Peyer's patch (tissue), 4 donors: Measurements from ENCODE around the gene CARD18.

ENCODE experiments used
- CTCF ChIP-seq, 6 experiments: fragments of 450-650 bp in 4 of 6; fragments of 200-600 bp in 2 of 6; sonication (generic) in 1 of 6; IDR thresholded peaks; one replicate each; pipeline ENCODE4 v1.5.1; 2017 to 2019; ENCODE audit warnings: antibody characterized with exemption in 6 of 6, mild to moderate bottlenecking in 3 of 6, moderate library complexity in 1 of 6
- POLR2A ChIP-seq, 2 donors: fragments of 450-650 bp; IDR thresholded peaks; one replicate each; pipeline ENCODE4 v1.5.1; 2017; ENCODE audit warnings: antibody characterized with exemption in 2 of 2, mild to moderate bottlenecking in 2 of 2, moderate library complexity in 2 of 2

GRCh38 chr11:105109855-105110687 is 29.5 kb downstream of the CARD18 start:
- TF ChIP-seq POLR2A (IDR thresholded peaks at IDR 0.05) (no peak), CTCF (IDR thresholded peaks at IDR 0.05) (no peak)
